BE2C (cell line): ENCODE results near the gene CES1.

Experiments
- DNase-seq: peaks from one replicate; pipeline ENCODE4 v3.0.0-alpha.2; 2020
- H3K27me3 ChIP-seq: fragments of 250-450 bp; sonication (Bioruptor Pico); 2 replicates; pipeline ENCODE4 v1.5.1; 2020; ENCODE audit warnings: mild to moderate bottlenecking
- H3K36me3 ChIP-seq: fragments of 250-450 bp; sonication (Bioruptor Pico); 2 replicates; pipeline ENCODE4 v1.5.1; 2020; ENCODE audit warnings: mild to moderate bottlenecking
- H3K4me1 ChIP-seq: fragments of 250-450 bp; sonication (Bioruptor Pico); 2 replicates; pipeline ENCODE4 v1.5.1; 2020
- H3K4me3 ChIP-seq: 2 replicates; pipeline ENCODE4 v1.5.1; 2011; ENCODE audit warnings: low read depth, low read length
- H3K9me3 ChIP-seq: fragments of 250-450 bp; sonication (Bioruptor Pico); 2 replicates; pipeline ENCODE4 v1.5.1; 2020
- CTCF ChIP-seq: IDR thresholded peaks from 2 replicates; pipeline ENCODE4 v1.5.1; 2012; ENCODE audit warnings: mild to moderate bottlenecking, low read depth, low read length

The CES1 gene

GRCh38 chr16:55779402-55780094 is 53.3 kb downstream of the CES1 start:
- Histone ChIP-seq H3K27me3 (peaks cover 19% of the 10 kb centered on the region), H3K4me1 (no peaks in the 10 kb centered on the region), H3K4me3 (no peak overlapping the region), H3K36me3 (no peaks in the 10 kb centered on the region), H3K9me3 (no peaks in the 10 kb centered on the region)
- TF ChIP-seq CTCF = no peak
- DNase-seq = no peak

DNA sequence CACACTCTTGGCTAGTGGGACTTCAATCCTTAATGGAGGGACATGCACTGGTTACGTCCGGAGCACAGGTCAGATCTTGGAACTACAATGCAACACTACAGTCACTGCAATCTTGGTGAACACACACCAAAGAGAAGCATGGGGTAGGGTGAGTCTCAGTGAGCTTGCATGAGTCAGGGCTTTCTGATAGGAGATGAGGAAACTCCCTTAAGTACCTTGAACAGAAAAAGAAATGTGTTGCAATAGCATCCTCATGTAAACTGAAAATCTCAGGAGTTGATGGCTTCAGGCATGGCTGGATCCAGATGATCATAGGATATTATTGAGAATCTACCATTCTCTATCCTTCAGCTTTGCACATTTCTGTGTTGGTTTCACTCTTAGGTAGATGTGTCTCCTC is 54.1 kb downstream of the CES1 start:
- no peak for TF ChIP-seq CTCF
- DNase-seq = no peak
- Histone ChIP-seq H3K4me1 (no peaks in the 10 kb centered on the region), H3K9me3 (no peaks in the 10 kb centered on the region), H3K27me3 (peaks cover 18% of the 10 kb centered on the region), H3K4me3 (no peak overlapping the region), H3K36me3 (no peaks in the 10 kb centered on the region)

GRCh38 chr16:55775857-55776256 is 57.0 kb downstream of the CES1 start:
- no peak overlapping the region for H3K4me3 ChIP-seq
- TF ChIP-seq CTCF = no peak

GRCh38 chr16:55773859-55774549 is 58.9 kb downstream of the CES1 start:
- no peak for TF ChIP-seq CTCF
- Histone ChIP-seq H3K9me3 (no peaks in the 10 kb centered on the region), H3K36me3 (no peaks in the 10 kb centered on the region), H3K27me3 (peaks cover 7% of the 10 kb centered on the region; the same call in 1 of the 2 replicates), H3K4me1 (no peaks in the 10 kb centered on the region), H3K4me3 (no peak overlapping the region)
- DNase-seq = no peak

More at GRCh38 chr16:55775857-55776256, 57.0 kb downstream of the CES1 start:
- Histone ChIP-seq H3K27me3 (peaks cover 4% of the 10 kb centered on the region; the same call in 1 of the 2 replicates), H3K36me3 (no peaks in the 10 kb centered on the region), H3K9me3 (no peaks in the 10 kb centered on the region), H3K4me1 (no peaks in the 10 kb centered on the region)
- DNase-seq = no peak

DNA sequence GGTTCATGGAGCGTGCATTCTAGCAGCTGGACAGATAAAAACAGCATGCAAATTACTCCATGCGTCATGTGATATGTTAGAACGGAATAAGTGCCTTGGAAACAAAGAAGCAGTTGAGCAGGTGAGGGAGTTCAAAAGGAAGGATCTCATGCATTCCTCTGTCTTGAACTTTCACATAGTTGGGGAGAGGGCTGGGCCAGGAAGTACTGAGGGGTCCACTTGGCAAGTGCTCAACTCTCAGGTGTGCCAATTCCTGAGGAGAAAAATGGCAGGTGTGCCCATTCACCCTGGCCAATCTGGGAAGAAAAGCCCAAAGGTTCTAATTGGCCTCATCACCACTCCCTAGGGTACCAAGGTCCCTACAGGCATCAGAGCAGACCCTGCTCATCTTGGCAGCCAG is 67.7 kb downstream of the CES1 start:
- Histone ChIP-seq H3K4me3 (no peak overlapping the region), H3K27me3 (no peaks in the 10 kb centered on the region)

More for the DNA sequence above, 67.7 kb downstream of the CES1 start:
- H3K4me1 ChIP-seq = no peaks in the 10 kb centered on the region
- DNase-seq = no peak
- no peaks in the 10 kb centered on the region for H3K36me3 ChIP-seq
- no peak for TF ChIP-seq CTCF
- no peaks in the 10 kb centered on the region for H3K9me3 ChIP-seq
